Measurements from ENCODE around the gene RAB27B.
"Not testable (repeated sequence)": the region's sequence is repeated elsewhere in the genome, so short reads cannot be mapped to it uniquely, and the experiment has no call there.

Gene RAB27B

DNA sequence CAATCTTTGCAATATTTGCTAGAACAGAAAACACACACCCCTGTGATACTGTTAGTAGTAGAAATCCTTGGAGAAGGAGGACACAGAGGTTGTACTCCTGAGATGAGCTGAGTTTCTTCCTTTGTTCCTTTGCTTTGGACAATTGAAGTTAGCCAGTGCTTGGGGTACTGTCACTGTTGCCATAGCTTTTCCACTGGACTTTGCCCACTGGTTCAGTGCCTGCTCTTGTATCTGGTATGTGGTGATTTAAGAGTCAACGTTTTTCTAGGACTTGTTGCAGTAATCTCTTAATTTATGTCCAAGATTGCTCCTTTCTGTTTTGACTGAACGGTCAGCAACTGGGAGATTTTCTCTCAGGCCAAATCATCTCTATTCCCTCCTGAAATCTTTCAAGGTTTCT, 26.1 kb upstream of the RAB27B start:
- DNase-seq (ENCODE audit: low read depth) = no peak
- H3K4me3 ChIP-seq (ENCODE audit: low read depth, low read length) = no peak overlapping the region
- TF ChIP-seq, protein P1, sequence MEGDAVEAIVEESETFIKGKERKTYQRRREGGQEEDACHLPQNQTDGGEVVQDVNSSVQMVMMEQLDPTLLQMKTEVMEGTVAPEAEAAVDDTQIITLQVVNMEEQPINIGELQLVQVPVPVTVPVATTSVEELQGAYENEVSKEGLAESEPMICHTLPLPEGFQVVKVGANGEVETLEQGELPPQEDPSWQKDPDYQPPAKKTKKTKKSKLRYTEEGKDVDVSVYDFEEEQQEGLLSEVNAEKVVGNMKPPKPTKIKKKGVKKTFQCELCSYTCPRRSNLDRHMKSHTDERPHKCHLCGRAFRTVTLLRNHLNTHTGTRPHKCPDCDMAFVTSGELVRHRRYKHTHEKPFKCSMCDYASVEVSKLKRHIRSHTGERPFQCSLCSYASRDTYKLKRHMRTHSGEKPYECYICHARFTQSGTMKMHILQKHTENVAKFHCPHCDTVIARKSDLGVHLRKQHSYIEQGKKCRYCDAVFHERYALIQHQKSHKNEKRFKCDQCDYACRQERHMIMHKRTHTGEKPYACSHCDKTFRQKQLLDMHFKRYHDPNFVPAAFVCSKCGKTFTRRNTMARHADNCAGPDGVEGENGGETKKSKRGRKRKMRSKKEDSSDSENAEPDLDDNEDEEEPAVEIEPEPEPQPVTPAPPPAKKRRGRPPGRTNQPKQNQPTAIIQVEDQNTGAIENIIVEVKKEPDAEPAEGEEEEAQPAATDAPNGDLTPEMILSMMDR (IDR thresholded peaks at IDR 0.05; ENCODE audit: control insufficient read depth, extremely low read depth, insufficient read depth) = no peak

DNA sequence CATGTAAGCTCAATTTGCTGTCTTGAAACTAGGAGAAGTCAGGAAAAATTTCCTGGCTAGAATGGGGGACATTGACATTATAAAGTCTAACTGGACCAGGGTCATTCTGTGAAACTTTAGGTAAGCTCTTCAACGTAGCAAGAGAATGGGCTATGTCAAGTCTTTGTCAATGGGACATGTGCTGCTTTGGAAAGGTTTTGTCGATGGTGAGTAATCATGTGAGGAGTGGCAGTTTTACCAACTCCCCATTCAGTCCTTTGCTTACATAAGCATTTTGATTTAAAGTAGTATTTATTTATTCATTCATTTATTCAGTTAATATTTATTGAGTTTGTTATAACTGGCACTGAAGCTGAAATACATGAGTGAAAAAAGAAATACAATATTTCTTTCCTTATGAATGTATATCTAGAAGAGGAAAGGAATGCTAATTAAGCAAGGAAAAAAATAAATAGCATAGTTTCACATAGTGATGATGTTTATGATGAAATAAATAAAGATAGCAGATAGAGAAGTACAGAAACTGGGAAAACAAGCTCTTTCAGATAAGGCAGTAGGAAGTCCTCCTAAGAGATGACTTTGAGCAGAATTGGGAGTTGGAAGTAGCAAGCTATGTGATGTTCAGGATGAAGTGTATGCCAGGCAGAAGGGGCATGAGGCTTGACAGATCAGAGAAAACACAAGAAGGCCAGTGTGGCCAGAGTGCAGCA, 25.4 kb upstream of the RAB27B start:
- no peak for DNase-seq (ENCODE audit: low read depth)
- TF ChIP-seq, protein P1 (IDR thresholded peaks at IDR 0.05; ENCODE audit: control insufficient read depth, extremely low read depth, insufficient read depth) = no peak
- no peak overlapping the region for H3K4me3 ChIP-seq (ENCODE audit: low read depth, low read length)

DNA sequence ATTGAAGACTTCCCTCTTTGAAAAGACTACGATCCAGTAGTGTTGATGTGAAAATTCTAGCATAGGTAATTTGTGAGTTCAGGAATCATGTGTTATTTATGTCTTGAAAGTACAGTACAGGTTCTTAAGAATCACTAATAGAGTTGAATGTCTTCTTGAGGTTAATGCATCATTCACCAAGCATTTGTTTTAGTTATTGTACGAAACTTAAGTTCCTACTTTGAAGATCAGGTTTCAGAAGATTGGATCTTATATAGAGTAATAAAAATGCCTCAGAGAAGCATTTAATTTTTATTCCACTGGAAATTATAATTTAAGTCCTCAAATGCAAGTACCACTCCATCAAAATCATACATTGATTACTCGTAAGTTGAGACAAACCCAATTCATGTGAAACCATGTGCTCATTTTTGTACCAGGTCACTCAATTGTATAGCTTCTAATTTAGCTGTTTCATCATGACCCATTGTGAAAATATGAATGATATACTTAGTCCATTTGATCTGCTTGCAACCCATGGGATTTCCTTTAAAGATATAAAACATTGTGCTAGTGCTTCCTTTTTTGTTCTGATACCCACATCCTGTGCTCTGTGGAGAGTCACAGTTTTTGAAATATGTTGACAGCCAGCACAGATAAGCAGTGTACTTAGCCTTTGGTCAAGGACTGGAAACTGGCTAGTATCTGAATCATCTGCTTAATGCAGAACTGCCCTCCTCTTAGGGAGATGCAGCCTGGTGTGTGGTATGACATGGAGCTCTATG, 22.5 kb upstream of the RAB27B start:
- no peak overlapping the region for H3K4me3 ChIP-seq (ENCODE audit: low read depth, low read length)
- TF ChIP-seq, protein P1 (IDR thresholded peaks at IDR 0.05; ENCODE audit: control insufficient read depth, extremely low read depth, insufficient read depth) = no peak
- DNase-seq (ENCODE audit: low read depth) = no peak

DNA sequence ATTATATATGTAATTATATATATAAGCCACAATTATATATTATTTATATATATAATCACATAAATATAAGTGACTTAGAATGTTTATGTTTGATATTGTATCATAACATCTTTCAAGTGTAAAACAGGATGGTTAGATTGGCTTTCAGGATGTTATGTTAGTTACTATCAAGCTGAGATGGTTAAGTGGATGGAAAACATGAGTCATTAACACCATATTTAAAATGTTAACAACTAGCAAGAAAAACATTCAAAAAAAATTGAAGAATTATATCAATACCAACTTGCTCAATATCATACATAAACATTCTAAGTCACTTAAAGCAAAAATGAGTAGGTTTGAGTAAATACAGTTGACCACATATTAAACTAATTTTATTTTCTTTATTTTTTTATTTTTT, 21.8 kb upstream of the RAB27B start:
- TF ChIP-seq, protein P1 (IDR thresholded peaks at IDR 0.05; ENCODE audit: control insufficient read depth, extremely low read depth, insufficient read depth) = no peak

DNA sequence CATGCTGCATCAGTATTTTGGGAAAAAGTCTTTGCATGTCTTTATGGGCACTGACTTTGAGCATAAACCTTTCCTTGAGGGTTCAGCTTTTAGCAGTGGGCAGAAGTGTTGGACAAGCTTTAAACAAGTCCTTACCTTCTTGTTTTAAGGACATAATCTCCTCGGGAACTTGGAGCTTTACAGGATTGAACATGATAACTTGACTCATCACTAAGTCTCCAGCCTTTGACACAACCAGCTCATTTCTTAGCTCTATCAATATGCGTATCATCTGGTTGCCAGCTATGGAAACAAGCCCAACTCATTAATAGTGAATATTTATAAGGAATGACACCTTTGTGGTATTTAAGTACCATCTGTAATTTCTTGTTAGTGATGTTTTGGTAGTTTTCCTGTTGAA, 21.0 kb upstream of the RAB27B start:
- DNase-seq (ENCODE audit: low read depth) = no peak
- TF ChIP-seq, protein P1 (IDR thresholded peaks at IDR 0.05; ENCODE audit: control insufficient read depth, extremely low read depth, insufficient read depth) = no peak
- no peak overlapping the region for H3K4me3 ChIP-seq (ENCODE audit: low read depth, low read length)

More for the DNA sequence above, 21.8 kb upstream of the RAB27B start:
- no peak for DNase-seq (ENCODE audit: low read depth)
- no peak overlapping the region for H3K4me3 ChIP-seq (ENCODE audit: low read depth, low read length)

DNA sequence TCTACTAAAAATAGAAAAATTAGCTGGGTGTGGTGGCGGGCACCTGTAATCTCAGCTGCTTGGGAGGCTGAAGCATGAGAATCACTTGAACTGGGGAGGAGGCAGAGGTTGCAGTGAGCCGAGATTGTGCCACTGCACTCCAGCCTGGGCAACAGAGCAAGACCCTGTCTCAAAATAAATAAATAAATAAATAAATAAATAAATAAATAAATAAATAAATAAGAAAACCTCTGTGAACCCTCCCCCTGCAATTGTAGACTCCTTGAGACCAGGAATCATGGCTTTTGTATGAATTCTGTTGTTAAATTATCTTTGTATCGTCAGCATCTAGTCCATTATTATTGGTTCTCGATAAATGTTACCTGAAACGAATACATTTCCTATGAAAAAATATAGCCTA, 17.6 kb upstream of the RAB27B start:
- DNase-seq (ENCODE audit: low read depth); H3K4me3 ChIP-seq (ENCODE audit: low read depth, low read length): not testable (repeated sequence)

DNA sequence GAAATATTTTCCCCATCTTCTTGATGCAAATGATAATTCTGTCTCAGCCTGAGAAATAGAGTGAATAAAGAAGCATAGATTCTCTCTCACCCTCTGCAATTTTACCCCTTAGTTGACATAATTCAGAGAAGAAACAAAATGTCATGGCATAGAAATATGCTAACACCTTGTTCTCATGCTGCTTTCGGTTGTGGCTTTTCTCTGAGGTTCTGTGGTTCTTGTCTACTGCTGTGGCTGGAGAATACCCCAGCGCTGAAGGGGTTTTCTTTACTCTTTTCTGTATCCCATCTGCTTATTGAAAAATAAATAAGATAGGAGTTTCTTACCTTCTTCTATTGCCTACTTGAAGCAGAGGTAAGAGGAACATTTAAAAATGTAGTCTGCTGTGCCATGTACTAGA, 15.4 kb upstream of the RAB27B start:
- no peak overlapping the region for H3K4me3 ChIP-seq (ENCODE audit: low read depth, low read length)
- DNase-seq (ENCODE audit: low read depth) = no peak
- TF ChIP-seq, protein P1 (IDR thresholded peaks at IDR 0.05; ENCODE audit: control insufficient read depth, extremely low read depth, insufficient read depth) = no peak
